WERI-Rb-1 (cell line): ENCODE data around the gene PLCH1.

ENCODE experiments used
- DNase-seq: peaks from one replicate; pipeline ENCODE4 v3.0.0-alpha.2; 2020
- H3K27ac ChIP-seq: fragments of 250-450 bp; sonication (Bioruptor Pico); 2 replicates; pipeline ENCODE4 v1.5.1; 2020; ENCODE audit warnings: mild to moderate bottlenecking, moderate library complexity
- H3K27me3 ChIP-seq: fragments of 250-450 bp; sonication (Bioruptor Pico); 2 replicates; pipeline ENCODE4 v1.5.1; 2021; ENCODE audit warnings: mild to moderate bottlenecking, low read depth, moderate library complexity; ENCODE audit not compliant: insufficient read depth, severe bottlenecking
- H3K36me3 ChIP-seq: fragments of 250-450 bp; sonication (Bioruptor Pico); 2 replicates; pipeline ENCODE4 v1.5.1; 2020; ENCODE audit warnings: mild to moderate bottlenecking, moderate library complexity
- H3K4me3 ChIP-seq: 2 replicates; pipeline ENCODE4 v1.5.1; 2011; ENCODE audit warnings: low read depth, mild to moderate bottlenecking, control low read depth, low read length
- H3K9me3 ChIP-seq: fragments of 250-450 bp; sonication (Bioruptor Pico); 2 replicates; pipeline ENCODE4 v1.5.1; 2021; ENCODE audit warnings: mild to moderate bottlenecking, moderate library complexity; ENCODE audit not compliant: severe bottlenecking
- CTCF ChIP-seq: IDR thresholded peaks from 2 replicates; pipeline ENCODE4 v1.5.1; 2011; ENCODE audit warnings: low read depth, mild to moderate bottlenecking, control low read depth, inconsistent platforms, low read length

Gene PLCH1

GRCh38 chr3:155370764-155371503 lies 373.9 kb downstream of the PLCH1 start:
- no peaks in the 10 kb centered on the region for H3K36me3 ChIP-seq

GRCh38 chr3:155370198-155370597 lies 374.7 kb downstream of the PLCH1 start:
- no peak for TF ChIP-seq CTCF
- Histone ChIP-seq H3K4me3 (no peak overlapping the region), H3K27me3 (no peaks in the 10 kb centered on the region), H3K36me3 (no peaks in the 10 kb centered on the region), H3K9me3 (no peaks in the 10 kb centered on the region), H3K27ac (no peak overlapping the region)
- DNase-seq: no peak

More at GRCh38 chr3:155370764-155371503, 373.9 kb downstream of the PLCH1 start:
- no peaks in the 10 kb centered on the region for H3K27me3 ChIP-seq
- DNase-seq: no peak
- TF ChIP-seq CTCF: no peak
- no peak overlapping the region for H3K27ac ChIP-seq
- H3K9me3 ChIP-seq: no peaks in the 10 kb centered on the region
- no peak overlapping the region for H3K4me3 ChIP-seq

- Histone ChIP-seq H3K27me3 (no peaks in the 10 kb centered on the region), H3K4me3 (no peak overlapping the region), H3K27ac (no peak overlapping the region), H3K36me3 (no peaks in the 10 kb centered on the region), H3K9me3 (no peaks in the 10 kb centered on the region)
- DNase-seq: no peak
- TF ChIP-seq CTCF: no peak
Measured at GRCh38 chr3:155369735-155370134, 375.1 kb downstream of the PLCH1 start.

- Histone ChIP-seq H3K4me3 (no peak overlapping the region), H3K27ac (no peak overlapping the region), H3K27me3 (no peaks in the 10 kb centered on the region), H3K36me3 (no peaks in the 10 kb centered on the region), H3K9me3 (no peaks in the 10 kb centered on the region)
- no peak for DNase-seq
- no peak for TF ChIP-seq CTCF
Measured at GRCh38 chr3:155369244-155369643, 375.6 kb downstream of the PLCH1 start.

- no peaks in the 10 kb centered on the region for H3K36me3 ChIP-seq
- no peak for DNase-seq
- no peak overlapping the region for H3K4me3 ChIP-seq
- no peak for TF ChIP-seq CTCF
- H3K27ac ChIP-seq: no peak overlapping the region
- no peaks in the 10 kb centered on the region for H3K9me3 ChIP-seq
- H3K27me3 ChIP-seq: no peaks in the 10 kb centered on the region
Measured at GRCh38 chr3:155368786-155369185, 376.1 kb downstream of the PLCH1 start.

GRCh38 chr3:155367506-155367905 lies 377.4 kb downstream of the PLCH1 start:
- Histone ChIP-seq H3K27ac (no peak overlapping the region), H3K27me3 (no peaks in the 10 kb centered on the region), H3K4me3 (no peak overlapping the region), H3K36me3 (no peaks in the 10 kb centered on the region), H3K9me3 (no peaks in the 10 kb centered on the region)
- TF ChIP-seq CTCF: no peak
- DNase-seq: no peak
